GM10248 (cell line): ENCODE data around the gene GRIK4.

ENCODE experiments used
- CTCF ChIA-PET: fragments of 300-600 bp; sonication (Branson Sonifier 250); formaldehyde crosslinking; extraction: SDS; loops from one replicate; lab custom pipeline; 2021; ENCODE audit warnings: antibody characterized with exemption; lab: Yijun Ruan, JAX
- POLR2A ChIA-PET: fragments of 350-650 bp; sonication (Branson Sonifier 250); formaldehyde crosslinking; extraction: SDS; loops from one replicate; lab custom pipeline; 2020; ENCODE audit warnings: antibody characterized with exemption; lab: Yijun Ruan, JAX
- DNase-seq: peaks from one replicate; pipeline ENCODE4 v3.0.0; 2012; ENCODE audit errors: extremely low spot score
- CTCF ChIP-seq: IDR thresholded peaks from 2 replicates; pipeline ENCODE4 v1.5.1; 2012; ENCODE audit warnings: mild to moderate bottlenecking, low read depth; ENCODE audit errors: extremely low read depth, missing control alignments, control extremely low read depth

GRIK4 gene

GRCh38 chr11:120904116-120904515 lies 392.6 kb downstream of the GRIK4 start:
- TF ChIP-seq CTCF, result no peak
- no peak for DNase-seq
- CTCF ChIA-PET, result interaction anchor here (1.3 to 1.8 kb wide), 2 partner anchors 8 to 26 kb away, joined by 4 to 6 read pairs; no protein-coding TSS in a partner anchor
- POLR2A ChIA-PET, result no interaction called here

GRCh38 chr11:120906766-120907165 lies 395.2 kb downstream of the GRIK4 start:
- no peak for DNase-seq
- POLR2A ChIA-PET, result no interaction called here
- CTCF ChIA-PET, result interaction anchor here (1.1 to 2.6 kb wide), 2 partner anchors 20 to 187 kb away, joined by 3 to 10 read pairs; no protein-coding TSS in a partner anchor
- no peak for TF ChIP-seq CTCF

GRCh38 chr11:120907971-120908370 lies 396.4 kb downstream of the GRIK4 start:
- TF ChIP-seq CTCF, result no peak
- ChIA-PET POLR2A (no interaction called here), CTCF (interaction anchor here (1.2 to 1.6 kb wide), 2 partner anchors 22 to 48 kb away, joined by 3 read pairs; no protein-coding TSS in a partner anchor)
- no peak for DNase-seq

GRCh38 chr11:120908461-120909181 lies 397.1 kb downstream of the GRIK4 start:
- no peak for TF ChIP-seq CTCF
- CTCF ChIA-PET, result interaction anchor here (1.6 kb wide), 1 partner anchor 49 kb away, joined by 3 read pairs; no protein-coding TSS in a partner anchor
- no peak for DNase-seq
- POLR2A ChIA-PET, result no interaction called here

GRCh38 chr11:120909676-120910416 lies 398.3 kb downstream of the GRIK4 start:
- no peak for TF ChIP-seq CTCF
- no peak for DNase-seq
- CTCF ChIA-PET, result no interaction called here
- POLR2A ChIA-PET, result no interaction called here

- ChIA-PET CTCF (interaction anchor here (0.7 to 2.9 kb wide), 9 partner anchors 9 to 282 kb away, joined by 3 to 16 read pairs (median 4); no protein-coding TSS in a partner anchor), POLR2A (no interaction called here)
- TF ChIP-seq CTCF, result no peak
- DNase-seq, result no peak
Observed at GRCh38 chr11:120911943-120912342, 400.4 kb downstream of the GRIK4 start.
